HG02571 (cell line): Measurements from ENCODE around the gene CMTM8.
"Not testable (repeated sequence)": the region's sequence is repeated elsewhere in the genome, so short reads cannot be mapped to it uniquely, and the experiment has no call there.

ENCODE experiments used
- ATAC-seq: cut with Tn5 transposase; IDR thresholded peaks from one replicate; pipeline ENCODE4 v1.9.1; 2021; ENCODE audit warnings: mild to moderate bottlenecking, moderate library complexity; ENCODE audit not compliant: unreplicated experiment

CMTM8 gene

DNA sequence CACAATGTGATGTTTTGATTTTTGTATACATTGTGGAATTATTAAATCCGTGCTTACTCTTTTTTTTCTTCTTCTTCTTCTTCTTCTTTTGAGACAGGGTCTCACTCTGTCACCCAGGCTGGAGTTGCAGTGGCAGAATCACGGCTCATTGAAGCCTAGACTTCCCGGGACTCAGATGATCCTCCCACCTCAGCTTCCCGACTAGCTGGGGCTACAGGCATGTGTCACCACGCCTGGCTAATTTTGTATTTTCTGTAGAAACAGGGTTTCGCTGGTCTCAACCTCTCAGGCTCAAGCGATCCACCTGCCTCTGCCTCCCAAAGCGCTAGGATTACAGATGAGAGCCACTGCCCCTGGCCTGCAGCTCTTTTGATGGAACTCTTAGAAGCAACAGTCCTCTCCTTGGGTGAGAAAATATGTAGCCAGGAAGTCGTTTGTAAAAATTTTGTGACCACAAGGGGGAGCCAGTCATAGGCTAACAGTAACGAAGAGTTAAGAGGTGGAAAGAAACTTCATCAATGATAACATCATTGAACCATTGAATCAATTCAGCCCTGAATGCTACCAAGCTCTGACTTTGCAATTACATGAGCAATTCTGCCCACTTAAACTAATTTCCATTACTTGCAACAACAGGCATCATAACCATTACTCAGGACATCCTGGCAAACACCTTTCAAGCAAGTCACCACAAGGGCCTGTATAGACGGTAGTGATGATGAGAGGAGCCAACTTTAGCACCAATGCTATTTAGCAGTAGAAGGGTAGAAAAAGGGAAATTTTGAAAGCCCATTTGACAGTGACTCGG lies 136.5 kb downstream of the CMTM8 start:
- peak; percentile 58 for ATAC-seq

DNA sequence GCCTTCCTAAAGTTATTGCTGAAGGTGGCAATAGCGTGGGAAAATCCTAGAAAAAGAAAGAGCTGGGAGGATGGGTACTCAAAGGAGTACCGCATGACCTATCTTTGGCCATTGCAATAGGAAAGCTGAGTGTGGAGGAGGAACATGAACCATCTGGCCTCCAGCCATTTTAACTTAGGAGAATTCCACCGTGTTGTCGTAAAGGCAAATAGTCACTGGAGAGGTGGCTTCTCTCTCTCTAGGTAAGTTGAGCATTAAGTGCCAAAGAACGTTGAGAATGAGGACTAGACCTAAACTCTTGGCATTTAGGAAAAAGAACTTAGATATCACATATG lies 137.1 kb downstream of the CMTM8 start:
- ATAC-seq: no peak

- no peak for ATAC-seq
These were observed 137.6 kb downstream of the CMTM8 start for GRCh38 chr3:32376115-32376514.

- no peak for ATAC-seq
These were observed 141.5 kb downstream of the CMTM8 start for GRCh38 chr3:32379831-32380500.

DNA sequence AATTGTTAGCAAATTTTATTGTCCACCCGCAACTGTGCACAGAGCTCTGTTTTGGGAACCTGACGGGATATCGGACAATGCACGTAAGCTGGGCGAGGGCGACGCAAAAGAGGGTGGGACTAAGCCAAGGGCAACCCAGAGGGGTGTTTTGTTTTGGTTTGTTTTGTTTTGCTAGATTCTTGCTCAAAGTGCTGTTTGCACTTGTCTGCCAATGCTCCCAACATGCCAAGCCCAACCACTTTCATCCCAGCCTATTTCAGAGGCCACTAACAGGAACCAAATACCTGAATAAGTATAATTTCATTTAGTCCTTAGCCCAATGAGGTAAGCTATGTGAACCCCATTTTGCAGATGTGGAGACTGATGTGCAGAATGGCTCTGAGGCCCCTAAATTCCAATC lies 143.4 kb downstream of the CMTM8 start:
- ATAC-seq: no peak

DNA sequence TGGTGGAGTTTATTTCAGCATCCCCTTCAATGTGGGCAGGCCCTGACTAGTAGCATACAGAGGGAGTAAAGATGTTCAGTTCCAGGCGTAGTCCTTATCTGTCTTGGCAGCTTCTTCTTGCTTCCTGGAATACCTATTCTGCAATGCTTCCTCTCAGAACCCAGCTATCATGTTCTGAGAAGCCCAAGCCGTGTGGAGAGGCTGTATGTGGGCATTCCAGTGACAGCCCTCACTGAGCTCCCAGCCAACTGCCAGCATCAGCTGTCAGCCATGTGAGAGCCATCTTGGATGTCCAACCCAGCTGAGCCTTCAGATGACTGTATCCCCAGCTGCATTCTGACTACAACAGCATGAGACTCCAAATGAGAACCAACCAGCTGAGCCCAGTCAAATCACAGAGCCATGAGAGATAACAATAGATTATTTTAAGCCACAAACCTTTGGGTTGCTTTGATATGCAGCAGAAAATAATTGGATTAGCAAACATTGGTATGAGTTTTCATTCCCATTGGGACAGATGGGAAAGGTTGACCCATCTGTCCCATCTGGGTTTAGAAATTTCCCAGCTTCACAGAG lies 144.7 kb downstream of the CMTM8 start:
- no peak for ATAC-seq

GRCh38 chr3:32384938-32385337 lies 146.5 kb downstream of the CMTM8 start:
- ATAC-seq: no peak

DNA sequence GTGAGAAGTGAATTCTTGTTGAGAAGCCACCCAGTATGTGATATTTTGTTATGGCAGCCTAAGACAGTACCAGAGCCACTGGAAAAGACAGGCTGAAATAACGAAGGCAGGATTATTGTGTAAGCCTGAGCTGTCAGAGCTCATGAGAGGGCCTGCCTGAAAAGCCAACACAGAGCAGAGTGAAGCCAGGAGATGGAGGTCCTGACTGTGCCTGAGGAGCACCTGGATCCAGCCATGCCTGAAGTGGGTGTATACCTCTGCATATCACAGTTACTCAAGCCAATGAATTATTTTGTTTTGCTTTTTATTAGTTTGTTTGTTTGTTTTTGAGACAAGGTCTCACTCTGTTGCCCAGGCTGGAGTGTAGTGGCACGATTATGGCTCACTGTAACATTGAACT lies 149.0 kb downstream of the CMTM8 start:
- no peak for ATAC-seq

GRCh38 chr3:32389577-32389976 lies 151.1 kb downstream of the CMTM8 start:
- ATAC-seq: not testable (repeated sequence)

DNA sequence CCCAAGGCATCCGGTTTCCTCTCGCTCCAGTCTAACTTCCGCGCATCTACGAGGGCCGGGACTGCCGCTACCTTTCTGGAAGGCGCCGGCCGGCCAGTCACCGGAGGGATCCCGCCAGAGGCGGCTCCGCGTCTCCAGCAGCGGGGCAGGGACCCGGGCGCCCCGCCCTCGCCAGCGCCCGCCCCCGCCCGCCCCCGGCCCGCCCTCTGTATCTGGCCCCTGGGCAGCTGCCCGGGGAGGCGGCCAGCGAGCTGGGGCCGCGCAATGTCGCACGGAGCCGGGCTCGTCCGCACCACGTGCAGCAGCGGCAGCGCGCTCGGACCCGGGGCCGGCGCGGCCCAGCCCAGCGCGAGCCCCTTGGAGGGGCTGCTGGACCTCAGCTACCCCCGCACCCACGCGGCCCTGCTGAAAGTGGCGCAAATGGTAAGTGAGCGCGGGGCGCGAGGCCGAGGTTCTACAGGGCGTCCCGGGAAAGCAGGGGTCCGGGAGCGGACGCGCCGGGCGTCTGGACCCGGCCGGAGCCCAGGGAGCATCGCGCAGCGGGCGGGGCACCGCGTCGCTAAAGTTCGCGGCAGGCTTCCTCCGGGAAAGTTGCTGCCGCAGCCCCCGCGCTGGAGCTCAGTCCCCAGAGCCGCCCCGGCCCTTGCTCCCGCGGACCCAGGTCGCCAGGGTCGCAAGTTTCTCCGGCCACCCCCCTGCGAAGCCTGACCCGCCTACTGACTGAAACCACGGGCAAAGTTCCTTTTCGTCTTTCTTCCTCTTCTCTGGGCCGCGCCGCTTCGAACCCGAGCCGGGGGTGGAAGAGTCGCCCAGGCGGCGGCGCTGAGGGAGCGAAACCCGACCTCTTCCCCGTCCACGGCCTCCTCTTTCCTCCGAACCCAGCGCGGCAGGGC lies 153.4 kb downstream of the CMTM8 start, which contains the start of gene CMTM7:
Gene CMTM7, plus strand, starts transcription at position 211 of the 893 bp plus-strand sequence. Its CDS starts 54 bp downstream, at position 265.
- peak; percentile 57 for ATAC-seq

- ATAC-seq: no peak
These were observed 154.2 kb downstream of the CMTM8 start for GRCh38 chr3:32392536-32393302.

DNA sequence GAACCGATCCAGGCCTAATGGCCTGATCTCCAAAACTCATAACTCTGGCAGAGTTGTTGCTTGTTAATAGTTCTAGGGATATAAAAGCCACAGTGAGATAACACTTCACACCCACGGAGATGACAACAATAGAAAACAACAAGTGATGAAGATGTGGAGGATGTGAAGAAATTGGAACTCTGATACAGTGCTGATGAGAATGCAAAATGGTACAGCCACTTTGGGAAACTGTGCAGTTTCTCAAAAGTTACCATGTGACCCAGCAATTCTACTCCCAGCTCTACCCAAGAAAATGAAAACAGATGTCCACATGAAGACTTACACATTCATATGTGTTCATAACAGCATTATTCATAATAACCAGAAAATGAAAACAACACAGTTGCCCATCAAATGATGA lies 157.0 kb downstream of the CMTM8 start:
- ATAC-seq: no peak

GRCh38 chr3:32397941-32398340 lies 159.5 kb downstream of the CMTM8 start:
- ATAC-seq: no peak

DNA sequence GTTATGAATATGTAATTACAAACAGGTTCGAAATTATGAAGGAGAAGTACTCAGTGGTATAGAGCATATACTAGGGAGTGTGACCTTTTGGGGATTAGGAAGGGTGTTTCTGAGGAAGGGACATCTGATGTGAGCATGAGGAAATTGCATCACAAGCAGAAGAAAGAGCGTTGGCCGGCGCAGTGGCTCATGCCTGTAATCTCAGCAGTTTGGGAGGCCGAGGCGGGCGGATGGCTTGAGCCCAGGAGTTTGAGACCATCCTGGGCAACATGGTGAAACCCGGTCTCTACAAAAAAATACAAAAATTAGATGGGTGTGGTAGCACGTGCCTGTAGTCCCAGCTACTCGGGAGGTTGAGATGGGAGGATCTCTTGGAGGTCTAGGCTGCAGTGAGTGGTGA lies 160.1 kb downstream of the CMTM8 start:
- ATAC-seq: no peak

DNA sequence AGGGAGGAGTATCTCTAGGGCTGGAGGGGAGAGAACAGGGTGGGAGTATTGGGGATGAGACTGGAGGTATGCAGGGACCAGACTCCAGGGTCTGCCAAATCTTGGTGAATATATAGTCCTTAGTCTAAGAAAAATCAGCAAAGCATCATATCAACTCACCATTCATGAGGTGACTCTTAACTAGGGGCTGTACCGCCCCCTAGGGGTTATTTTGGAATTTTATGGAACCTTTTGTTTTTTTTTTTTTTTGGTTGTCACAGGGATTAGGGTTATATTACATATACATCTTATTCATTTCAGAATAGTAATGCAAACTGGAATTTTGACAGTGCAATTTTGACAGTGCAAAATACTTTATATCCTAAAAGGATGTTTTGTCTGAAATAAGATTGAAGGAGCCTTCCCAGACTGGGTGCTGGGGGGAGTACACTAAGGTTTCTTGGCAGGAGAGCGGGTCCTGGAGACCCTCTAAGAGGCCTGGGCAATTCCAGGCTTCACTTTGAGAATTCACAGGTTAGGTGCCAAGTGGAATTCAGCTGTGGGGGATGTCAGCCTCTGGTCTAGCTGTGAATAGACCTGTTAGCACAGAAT lies 160.6 kb downstream of the CMTM8 start:
- no peak for ATAC-seq

DNA sequence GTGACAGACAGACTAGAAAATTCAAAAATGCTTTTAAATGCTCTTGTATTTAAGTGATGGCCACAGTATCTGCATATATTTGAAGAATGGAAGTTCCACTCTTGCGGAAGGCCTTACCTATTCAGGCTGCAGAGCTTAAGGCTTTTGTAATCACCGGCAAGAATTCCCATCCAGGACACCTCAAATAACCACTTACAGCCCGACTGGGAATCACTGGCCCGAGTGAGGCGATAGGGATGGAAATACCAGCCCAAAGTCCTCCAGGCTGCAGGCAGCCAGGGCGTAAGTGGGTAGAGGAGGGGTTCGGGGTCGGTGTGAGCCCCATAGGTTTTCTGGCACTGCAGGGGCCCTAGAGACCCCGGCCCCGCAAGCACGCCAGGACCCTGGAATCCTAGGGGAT lies 162.6 kb downstream of the CMTM8 start:
- ATAC-seq: no peak

DNA sequence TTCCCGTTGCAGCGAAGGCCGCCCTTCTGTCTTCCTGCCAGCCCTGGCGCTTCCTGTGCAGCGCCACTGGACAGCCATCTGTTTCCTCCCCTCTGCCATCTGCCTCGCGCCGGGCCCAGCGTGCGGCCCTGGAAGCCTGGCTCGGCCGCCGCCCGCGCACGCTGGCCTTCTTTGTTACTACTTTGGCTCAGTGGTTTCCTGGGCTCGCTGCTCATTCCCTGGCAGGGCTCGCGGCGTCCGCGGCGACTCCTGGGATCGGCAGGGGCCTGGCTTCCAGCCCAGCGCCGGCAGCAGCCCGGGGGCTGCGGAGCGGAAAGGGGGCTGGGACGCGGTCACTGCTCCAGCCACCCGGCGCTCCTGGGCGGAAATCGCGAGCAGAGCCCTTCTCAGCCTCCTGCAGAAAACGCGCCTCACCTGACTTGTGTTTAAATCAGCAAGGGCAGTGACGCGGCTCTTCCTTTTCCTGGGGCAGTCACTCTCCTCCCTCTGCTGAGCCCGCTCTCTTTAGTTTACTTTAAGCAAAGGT lies 163.1 kb downstream of the CMTM8 start:
- ATAC-seq: peak; percentile 43

- ATAC-seq: no peak
These were observed 165.2 kb downstream of the CMTM8 start for GRCh38 chr3:32403663-32404062.

DNA sequence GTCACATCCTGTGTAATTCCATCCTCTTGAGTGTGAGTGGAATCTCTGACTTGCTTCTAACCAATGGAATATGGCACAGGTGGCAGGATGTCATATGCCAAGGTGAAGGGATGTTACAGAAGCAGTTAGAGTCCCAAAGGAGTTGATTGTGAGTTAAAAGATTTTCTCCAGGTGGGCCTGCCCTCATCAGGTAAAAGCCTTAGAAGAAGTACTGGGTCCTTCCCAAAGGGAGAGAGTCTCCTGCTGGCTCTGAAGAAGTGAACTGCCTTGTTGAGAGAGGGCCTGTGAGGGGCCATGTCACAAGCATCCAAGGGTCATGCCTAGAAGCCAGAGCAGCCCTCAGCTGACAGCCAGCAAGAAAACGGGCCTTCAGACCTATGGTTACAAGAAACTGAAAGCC lies 166.2 kb downstream of the CMTM8 start:
- no peak for ATAC-seq

GRCh38 chr3:32405155-32405554 lies 166.7 kb downstream of the CMTM8 start:
- ATAC-seq: no peak
